ENCODE results near the gene INIP.

DNA sequence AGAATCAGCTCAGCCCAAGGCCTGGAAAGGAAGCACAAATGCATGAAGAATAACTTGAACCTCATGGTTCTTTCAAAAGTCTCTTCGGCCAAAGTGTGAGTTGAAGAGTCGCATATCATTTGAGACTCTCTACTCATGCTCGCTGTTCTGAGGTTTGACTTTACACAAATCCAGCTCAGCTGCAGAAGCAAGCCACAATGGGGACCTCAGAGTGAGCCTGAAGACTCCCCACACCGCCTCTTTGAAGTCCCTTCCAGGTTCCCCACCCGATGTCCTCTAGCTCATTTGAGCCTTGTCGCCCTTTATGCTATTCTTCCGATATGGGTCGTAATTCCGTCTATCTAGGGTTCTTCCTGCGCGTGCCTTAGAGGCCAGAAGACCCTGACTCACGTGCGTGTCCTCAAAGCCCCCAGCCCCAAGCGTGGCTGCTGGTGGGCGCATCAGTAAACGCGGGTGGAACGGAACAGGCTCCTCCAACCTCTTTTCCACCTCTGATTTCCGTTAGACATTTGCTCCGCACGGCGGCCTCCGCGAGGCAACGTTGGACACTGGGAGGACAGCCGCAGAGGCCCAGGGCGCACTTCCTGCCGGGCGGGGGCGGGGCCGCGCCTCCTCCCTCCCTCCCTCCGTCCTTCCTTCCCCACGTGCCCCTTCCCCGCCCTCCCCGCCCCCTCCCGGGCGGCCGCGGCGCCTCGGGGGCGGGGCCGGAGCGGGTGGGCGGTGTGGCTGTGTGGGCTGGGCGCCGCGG, 32.3 kb upstream of the INIP start, which contains the start of gene SNX30:
- TF ChIP-seq CTCF (IDR thresholded peaks at IDR 0.05) (peak in 1 of 3 experiments; percentile 10), POLR2A (IDR thresholded peaks at IDR 0.05) (peak in 1 of 2 donors; percentile 39), POLR2AphosphoS5 (IDR thresholded peaks at IDR 0.05; ENCODE audit: insufficient read depth in 1 of 2, low read depth in 1 of 2) (peak; percentile 52 to 93)

Data from vagina (tissue), 2 donors.